Osteocyte (in vitro differentiated cells): ENCODE data around the gene CTAGE15. TPM values are rescaled to one million over a fixed set of nuclear protein-coding genes. Genes with fewer than 3 reads are reported as not detected.
"Not testable (repeated sequence)": the region's sequence is repeated elsewhere in the genome, so short reads cannot be mapped to it uniquely, and the experiment has no call there.

Experiments
- DNase-seq: peaks from one replicate; pipeline ENCODE4 v3.0.0; 2021; ENCODE audit warnings: mixed read lengths; ENCODE audit not compliant: unreplicated experiment; ENCODE audit errors: extremely low spot score
- H3K27ac Mint-ChIP-seq: one replicate; pipeline ENCODE4 v1.8.0; 2021; ENCODE audit warnings: mild to moderate bottlenecking, mixed read lengths; ENCODE audit not compliant: unreplicated experiment
- H3K27me3 Mint-ChIP-seq: one replicate; pipeline ENCODE4 v1.8.0; 2021; ENCODE audit warnings: mixed read lengths; ENCODE audit not compliant: unreplicated experiment
- H3K36me3 Mint-ChIP-seq: one replicate; pipeline ENCODE4 v1.8.0; 2021; ENCODE audit warnings: mixed read lengths; ENCODE audit not compliant: unreplicated experiment
- H3K4me1 Mint-ChIP-seq: one replicate; pipeline ENCODE4 v1.8.0; 2021; ENCODE audit warnings: mixed read lengths; ENCODE audit not compliant: unreplicated experiment
- H3K4me3 Mint-ChIP-seq: one replicate; pipeline ENCODE4 v1.8.0; 2021; ENCODE audit warnings: mild to moderate bottlenecking, moderate library complexity, mixed read lengths; ENCODE audit not compliant: unreplicated experiment
- H3K9me3 Mint-ChIP-seq: one replicate; pipeline ENCODE4 v1.8.0; 2021; ENCODE audit warnings: mixed read lengths; ENCODE audit not compliant: unreplicated experiment
- total RNA-seq: library from RNA; stranded (reverse); gene quantifications from 2 replicates; pipeline ENCODE4 v1.2.1, GENCODE V29; 2021
- TF ChIP-seq, protein P1 (sequence below): fragments of 200-600 bp; sonication (generic); IDR thresholded peaks from 2 replicates; pipeline ENCODE4 v1.5.0; 2021; ENCODE audit warnings: antibody characterized with exemption, mild to moderate bottlenecking, moderate library complexity

The CTAGE15 gene
- total RNA-seq, 1 donor from 2014 or later: not detected

DNA sequence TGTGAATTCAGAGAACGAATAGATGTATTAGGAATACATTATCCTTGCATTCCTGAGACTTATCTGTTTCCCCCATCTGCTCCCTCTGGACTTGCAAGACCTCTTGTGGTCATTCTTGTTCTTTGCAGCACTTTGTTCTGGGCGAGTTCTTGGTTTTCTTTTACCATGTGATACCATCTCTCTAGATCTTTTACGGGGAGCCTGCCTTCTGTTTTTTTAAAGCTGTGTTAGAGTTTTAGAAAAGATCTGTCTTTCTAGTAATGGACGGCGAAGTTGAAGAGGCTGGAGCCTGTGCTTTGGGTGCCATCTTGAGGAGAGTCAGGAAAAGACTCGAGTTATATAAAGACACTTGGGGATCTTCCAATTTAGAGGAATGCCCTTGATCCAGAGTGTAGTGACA is 8.3 kb upstream of the CTAGE15 start:
- not testable (repeated sequence) for DNase-seq, H3K9me3 Mint-ChIP-seq, H3K4me1 Mint-ChIP-seq, H3K27me3 Mint-ChIP-seq, H3K4me3 Mint-ChIP-seq, H3K36me3 Mint-ChIP-seq, H3K27ac Mint-ChIP-seq
- TF ChIP-seq, protein P1, sequence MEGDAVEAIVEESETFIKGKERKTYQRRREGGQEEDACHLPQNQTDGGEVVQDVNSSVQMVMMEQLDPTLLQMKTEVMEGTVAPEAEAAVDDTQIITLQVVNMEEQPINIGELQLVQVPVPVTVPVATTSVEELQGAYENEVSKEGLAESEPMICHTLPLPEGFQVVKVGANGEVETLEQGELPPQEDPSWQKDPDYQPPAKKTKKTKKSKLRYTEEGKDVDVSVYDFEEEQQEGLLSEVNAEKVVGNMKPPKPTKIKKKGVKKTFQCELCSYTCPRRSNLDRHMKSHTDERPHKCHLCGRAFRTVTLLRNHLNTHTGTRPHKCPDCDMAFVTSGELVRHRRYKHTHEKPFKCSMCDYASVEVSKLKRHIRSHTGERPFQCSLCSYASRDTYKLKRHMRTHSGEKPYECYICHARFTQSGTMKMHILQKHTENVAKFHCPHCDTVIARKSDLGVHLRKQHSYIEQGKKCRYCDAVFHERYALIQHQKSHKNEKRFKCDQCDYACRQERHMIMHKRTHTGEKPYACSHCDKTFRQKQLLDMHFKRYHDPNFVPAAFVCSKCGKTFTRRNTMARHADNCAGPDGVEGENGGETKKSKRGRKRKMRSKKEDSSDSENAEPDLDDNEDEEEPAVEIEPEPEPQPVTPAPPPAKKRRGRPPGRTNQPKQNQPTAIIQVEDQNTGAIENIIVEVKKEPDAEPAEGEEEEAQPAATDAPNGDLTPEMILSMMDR: peak; percentile 46

DNA sequence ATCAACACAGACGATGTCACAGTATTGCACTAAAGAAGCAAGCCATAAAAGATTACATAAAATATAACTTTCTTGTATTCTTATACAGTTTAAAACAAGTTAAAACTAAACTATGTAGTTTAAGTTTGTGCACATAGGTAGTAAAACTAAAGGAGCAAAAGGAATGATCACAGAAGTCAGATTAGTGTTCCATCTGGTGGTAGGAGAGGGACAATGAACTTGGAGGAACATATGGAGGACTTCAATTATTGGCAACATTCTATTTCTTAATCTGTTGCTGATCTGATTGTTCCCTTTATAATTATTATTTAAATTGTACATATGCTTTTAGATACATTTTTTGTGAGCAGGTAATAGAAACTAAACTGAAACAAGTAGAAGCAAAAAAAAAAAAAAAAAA is 5.6 kb upstream of the CTAGE15 start:
- not testable (repeated sequence) for H3K27me3 Mint-ChIP-seq, H3K4me1 Mint-ChIP-seq, H3K36me3 Mint-ChIP-seq, H3K9me3 Mint-ChIP-seq, DNase-seq, H3K4me3 Mint-ChIP-seq, H3K27ac Mint-ChIP-seq

DNA sequence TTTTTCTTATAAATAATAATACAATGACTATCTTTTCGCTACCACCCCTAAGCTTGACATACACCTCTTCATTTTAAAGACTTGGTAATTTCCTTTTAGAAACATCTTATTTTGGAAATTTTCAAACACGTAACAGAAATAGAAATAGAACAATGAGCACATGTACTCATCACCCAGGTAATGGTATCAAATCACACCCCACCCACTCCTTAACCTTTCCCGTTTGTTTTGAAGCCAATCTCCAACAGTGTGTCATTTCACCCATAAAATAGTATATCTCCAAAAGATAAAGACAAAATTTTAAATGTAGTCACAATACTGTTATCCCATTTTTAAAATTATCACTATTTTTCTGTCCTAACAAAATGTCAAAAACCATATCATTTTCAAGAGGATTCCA is 16.6 kb downstream of the CTAGE15 start:
- H3K4me3 Mint-ChIP-seq: not testable (repeated sequence)

DNA sequence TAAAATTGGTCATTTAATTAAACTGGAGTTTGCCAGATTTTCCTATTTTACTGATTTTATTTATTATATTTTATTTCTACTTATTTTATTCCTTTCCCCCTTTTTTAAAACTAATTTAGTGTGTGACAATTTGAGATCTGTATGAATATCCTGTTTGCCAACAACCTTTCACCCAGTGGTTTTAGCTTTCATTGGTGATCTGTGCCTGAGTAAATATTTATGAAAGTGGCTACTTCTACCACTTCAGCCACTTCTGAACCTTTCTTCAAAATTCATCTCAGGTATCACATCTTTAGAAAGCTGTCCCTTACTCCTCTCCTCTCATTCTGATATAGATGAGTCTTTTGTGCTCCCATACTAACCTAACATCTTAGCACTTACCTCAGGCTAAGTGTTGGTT is 18.3 kb downstream of the CTAGE15 start:
- H3K27me3 Mint-ChIP-seq, H3K4me1 Mint-ChIP-seq, H3K4me3 Mint-ChIP-seq, H3K27ac Mint-ChIP-seq, DNase-seq, H3K36me3 Mint-ChIP-seq, H3K9me3 Mint-ChIP-seq: not testable (repeated sequence)

More for the DNA sequence above, 16.6 kb downstream of the CTAGE15 start:
- not testable (repeated sequence) for H3K4me1 Mint-ChIP-seq, DNase-seq, H3K36me3 Mint-ChIP-seq, H3K27me3 Mint-ChIP-seq, H3K27ac Mint-ChIP-seq, H3K9me3 Mint-ChIP-seq

DNA sequence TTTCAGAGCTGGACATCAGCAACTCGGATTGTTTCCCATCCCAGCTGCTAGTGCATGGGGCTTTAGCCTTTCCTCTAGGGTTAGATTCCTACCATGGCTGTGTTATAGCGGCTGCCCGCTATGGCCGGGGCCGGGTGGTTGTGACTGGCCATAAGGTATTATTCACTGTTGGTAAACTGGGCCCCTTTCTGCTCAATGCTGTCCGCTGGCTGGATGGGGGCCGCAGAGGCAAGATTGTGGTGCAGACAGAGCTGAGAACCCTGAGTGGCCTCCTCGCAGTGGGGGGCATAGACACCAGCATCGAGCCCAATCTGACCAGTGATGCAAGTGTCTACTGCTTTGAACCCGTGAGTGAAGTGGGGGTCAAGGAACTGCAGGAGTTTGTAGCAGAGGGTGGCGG is 26.5 kb downstream of the CTAGE15 start:
- not testable (repeated sequence) for H3K36me3 Mint-ChIP-seq, H3K27me3 Mint-ChIP-seq
- peak; percentile 79 for DNase-seq

DNA sequence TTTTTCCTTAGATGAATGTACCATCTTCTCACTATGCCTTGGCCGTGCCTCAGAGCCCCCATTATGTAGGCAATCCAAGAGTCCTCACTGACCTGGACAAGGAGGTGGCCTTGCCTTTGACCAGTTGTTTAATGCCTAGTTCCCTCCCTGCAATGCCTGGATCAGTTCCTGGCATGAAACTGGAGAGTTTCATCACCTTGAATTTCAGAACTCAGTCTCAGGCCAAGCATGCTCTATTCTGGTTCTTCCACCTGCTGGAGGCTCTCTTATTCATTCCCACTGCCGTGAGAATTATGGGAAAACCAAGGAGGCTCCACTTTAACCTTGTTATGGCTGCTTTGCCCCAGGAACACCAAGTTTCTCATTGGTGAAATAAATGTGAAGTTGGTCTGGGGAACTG is 31.9 kb downstream of the CTAGE15 start:
- H3K27me3 Mint-ChIP-seq, H3K4me3 Mint-ChIP-seq, DNase-seq, H3K4me1 Mint-ChIP-seq, H3K36me3 Mint-ChIP-seq, H3K27ac Mint-ChIP-seq, H3K9me3 Mint-ChIP-seq: not testable (repeated sequence)

More for the DNA sequence above, 26.5 kb downstream of the CTAGE15 start:
- not testable (repeated sequence) for H3K9me3 Mint-ChIP-seq, H3K4me3 Mint-ChIP-seq, H3K27ac Mint-ChIP-seq, H3K4me1 Mint-ChIP-seq

DNA sequence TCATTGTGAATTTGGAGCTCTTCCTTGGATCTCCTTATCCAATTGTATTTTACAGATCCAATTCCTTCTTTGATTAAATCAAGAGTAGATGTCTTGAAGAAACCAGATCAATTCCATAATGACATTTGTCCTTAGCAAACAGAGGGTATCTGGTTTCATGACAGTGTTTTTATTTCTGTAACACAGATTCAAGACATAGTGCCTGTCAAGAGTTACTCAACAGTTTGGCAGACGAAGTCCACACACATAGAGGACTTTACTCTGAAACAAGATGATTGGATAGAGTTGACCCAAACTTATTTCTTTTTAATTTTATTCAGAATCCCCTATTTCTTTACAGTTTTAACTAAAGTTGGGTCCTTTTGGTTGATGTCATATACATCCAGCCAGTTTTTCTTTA is 34.5 kb downstream of the CTAGE15 start:
- not testable (repeated sequence) for H3K36me3 Mint-ChIP-seq, H3K4me1 Mint-ChIP-seq, H3K27me3 Mint-ChIP-seq, H3K4me3 Mint-ChIP-seq, DNase-seq, H3K9me3 Mint-ChIP-seq, H3K27ac Mint-ChIP-seq

DNA sequence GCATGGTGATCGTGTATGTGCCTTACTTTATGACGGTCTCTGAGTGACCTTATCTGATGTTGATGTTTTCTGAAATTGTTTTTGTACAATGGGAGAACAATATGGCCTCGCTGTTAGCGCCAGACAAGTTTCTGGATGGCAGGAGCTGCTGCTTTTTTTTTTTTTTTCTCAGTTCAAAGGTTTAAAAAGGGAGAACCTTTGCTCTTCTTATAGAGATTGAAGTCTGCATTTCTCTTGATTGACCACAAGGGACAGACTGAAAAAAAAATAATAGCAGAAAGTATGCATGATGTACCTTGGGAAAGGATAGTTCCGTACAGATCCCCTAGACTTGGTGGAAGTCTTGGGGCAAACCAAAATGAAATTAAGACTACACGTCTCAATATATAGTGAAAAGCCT is 43.9 kb downstream of the CTAGE15 start:
- not testable (repeated sequence) for H3K4me3 Mint-ChIP-seq, H3K27me3 Mint-ChIP-seq, H3K9me3 Mint-ChIP-seq, DNase-seq, H3K36me3 Mint-ChIP-seq, H3K27ac Mint-ChIP-seq, H3K4me1 Mint-ChIP-seq
- TF ChIP-seq, protein P1: peak; percentile 23

DNA sequence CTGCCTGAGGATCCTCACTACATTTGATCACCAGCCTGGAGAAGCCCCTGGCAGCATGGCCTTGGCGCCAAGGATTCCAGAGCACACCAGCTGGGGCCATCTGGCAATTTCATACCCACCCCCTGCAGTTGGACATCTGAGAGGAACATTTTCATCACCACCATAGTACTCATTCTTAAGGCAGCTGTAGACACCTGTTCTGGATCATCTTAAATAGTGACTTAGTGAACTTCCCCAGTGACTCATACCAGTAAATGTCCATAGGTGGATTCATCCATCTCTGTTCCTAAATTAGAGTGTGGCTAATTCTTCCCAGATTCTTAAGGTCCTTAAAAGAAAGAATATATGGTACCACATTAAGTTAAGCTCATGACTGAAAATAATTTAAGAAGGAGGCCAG is 45.6 kb downstream of the CTAGE15 start:
- H3K4me1 Mint-ChIP-seq, DNase-seq, H3K27me3 Mint-ChIP-seq, H3K4me3 Mint-ChIP-seq, H3K27ac Mint-ChIP-seq, H3K9me3 Mint-ChIP-seq, H3K36me3 Mint-ChIP-seq: not testable (repeated sequence)

DNA sequence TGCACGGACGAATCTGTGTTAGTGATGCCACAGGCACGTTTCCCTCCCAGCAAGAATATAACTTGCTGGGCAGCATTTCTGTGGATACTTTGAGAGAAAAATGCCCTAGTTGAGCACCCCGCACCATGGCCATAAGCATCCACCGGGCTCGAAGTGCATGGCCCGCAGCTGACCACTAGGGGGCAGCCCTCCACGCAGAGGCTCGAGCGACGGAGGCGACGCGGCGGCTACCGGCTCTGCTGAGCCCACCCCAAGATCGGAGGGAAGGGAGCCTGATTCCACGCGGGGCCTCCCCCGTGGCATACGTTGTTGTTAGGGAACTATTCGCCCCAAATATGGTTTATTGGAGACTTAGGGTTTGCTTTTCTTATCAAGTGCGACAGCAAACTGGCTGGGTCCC is 48.5 kb downstream of the CTAGE15 start:
- not testable (repeated sequence) for H3K36me3 Mint-ChIP-seq, DNase-seq, H3K9me3 Mint-ChIP-seq, H3K27ac Mint-ChIP-seq, H3K4me1 Mint-ChIP-seq, H3K4me3 Mint-ChIP-seq, H3K27me3 Mint-ChIP-seq

DNA sequence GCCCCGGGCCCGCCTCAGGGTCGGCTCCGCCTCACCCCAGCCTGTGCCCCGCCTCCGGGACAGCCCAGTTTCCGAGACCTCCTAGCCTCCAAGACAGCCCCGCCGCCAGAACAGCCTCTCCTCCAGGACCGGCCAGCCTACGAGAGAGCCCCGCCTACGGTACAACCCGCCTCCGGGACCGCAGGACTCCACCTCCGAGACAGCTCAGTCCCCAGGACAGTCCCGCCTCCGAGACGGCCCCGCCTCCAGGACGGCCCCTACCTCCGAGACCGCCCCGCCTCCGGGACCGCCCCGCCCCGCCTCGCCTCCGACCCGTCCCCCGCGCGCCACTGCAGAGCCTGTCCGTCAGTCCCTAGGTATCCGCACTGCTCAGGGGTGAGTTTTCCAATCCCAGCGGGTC is 49.0 kb downstream of the CTAGE15 start, which contains the start of gene TCAF2:
TSS of gene TCAF2 (plus strand) at position 329 of the 400 bp plus-strand sequence.
- H3K27ac Mint-ChIP-seq, DNase-seq, H3K9me3 Mint-ChIP-seq, H3K4me1 Mint-ChIP-seq, H3K27me3 Mint-ChIP-seq, H3K4me3 Mint-ChIP-seq, H3K36me3 Mint-ChIP-seq: not testable (repeated sequence)
